HepG2 (cell line): Measurements from ENCODE around the gene CSNK1D. TPM values are rescaled to one million over a fixed set of nuclear protein-coding genes. Genes with fewer than 3 reads are reported as not detected.

Experiments
- CERS6 ChIP-seq: sonication (generic); formaldehyde crosslinking; IDR thresholded peaks from 2 replicates; pipeline ENCODE4 v1.5.0; 2020; ENCODE audit warnings: missing genetic modification reagents
- GRHL1 ChIP-seq: sonication (generic); formaldehyde crosslinking; conservative IDR thresholded peaks from 2 replicates; pipeline ENCODE4 v1.8.0; 2022; ENCODE audit warnings: missing genetic modification reagents
- HNRNPUL1 ChIP-seq: fragments of 200-400 bp; formaldehyde crosslinking; IDR thresholded peaks from 2 replicates; pipeline ENCODE4 v1.6.1; 2017; ENCODE audit warnings: low read depth, mild to moderate bottlenecking, low read length, moderate library complexity
- IRF2 ChIP-seq: IDR thresholded peaks from 2 replicates; pipeline ENCODE4 v1.6.1; 2018; ENCODE audit warnings: missing genetic modification reagents, missing compliant biosample characterization
- MAX ChIP-seq: IDR thresholded peaks from 2 replicates; pipeline ENCODE4 v1.6.1; 2012; ENCODE audit warnings: inconsistent platforms
- SKIL ChIP-seq: sonication (generic); formaldehyde crosslinking; IDR thresholded peaks from 2 replicates; pipeline ENCODE4 v1.8.0; 2022; ENCODE audit warnings: missing genetic modification reagents, mild to moderate bottlenecking, moderate library complexity, borderline replicate concordance
- THAP9 ChIP-seq: sonication (generic); formaldehyde crosslinking; IDR thresholded peaks from 2 replicates; pipeline ENCODE4; 2020; ENCODE audit warnings: missing genetic modification reagents, mild to moderate bottlenecking, borderline replicate concordance
- ZNF18 ChIP-seq: sonication (generic); formaldehyde crosslinking; IDR thresholded peaks from 2 replicates; pipeline ENCODE4 v1.8.0; 2022; ENCODE audit warnings: mild to moderate bottlenecking, missing genetic modification reagents; ENCODE audit not compliant: insufficient replicate concordance
- ZNF326 ChIP-seq: sonication (generic); formaldehyde crosslinking; IDR thresholded peaks from 2 replicates; pipeline ENCODE4 v1.4.0; 2020; ENCODE audit warnings: missing genetic modification reagents, borderline replicate concordance
- ZNF460 ChIP-seq: sonication (generic); formaldehyde crosslinking; IDR thresholded peaks from 2 replicates; pipeline ENCODE4 v1.5.1; 2020; ENCODE audit warnings: missing genetic modification reagents, mild to moderate bottlenecking, borderline replicate concordance
- ZNF567 ChIP-seq: sonication (generic); formaldehyde crosslinking; IDR thresholded peaks from 2 replicates; pipeline ENCODE4 v1.8.1; 2023; ENCODE audit warnings: mild to moderate bottlenecking, missing genetic modification reagents, borderline replicate concordance
- ZNF678 ChIP-seq: sonication (generic); formaldehyde crosslinking; IDR thresholded peaks from 2 replicates; pipeline ENCODE4 v1.4.0; 2020; ENCODE audit warnings: mild to moderate bottlenecking, missing genetic modification reagents
- ZSCAN22 ChIP-seq: sonication (generic); formaldehyde crosslinking; IDR thresholded peaks from 2 replicates; pipeline ENCODE4 v1.4.0; 2020; ENCODE audit warnings: mild to moderate bottlenecking, missing genetic modification reagents
- polyA plus RNA-seq, 8 experiments: library from polyadenylated mRNA; depleted of rRNA in 3 of 8; stranded (reverse) in 7 of 8; unstranded in 1 of 8; fragments of >200 nt; fragmentation: Illumina TruSeq in 4 of 8; extraction: Trizol in 4 of 8; gene quantifications; 2 replicates each; pipeline versions ENCODE4 v1.2.1 to v1.2.3, GENCODE V29; 2011 to 2016; ENCODE audit warnings: low read depth in 4 of 8, missing spikeins in 1 of 8, mixed read lengths in 1 of 8; ENCODE audit not compliant: insufficient read depth in 1 of 8
- total RNA-seq, 5 experiments: library from RNA; depleted of rRNA; stranded (reverse); fragments of >200 nt; fragmentation: Illumina TruSeq; extraction: Trizol; gene quantifications; 2 replicates each; pipeline ENCODE4 v1.2.3, GENCODE V29; 2016; ENCODE audit warnings: low read depth in 1 of 5

Gene CSNK1D
- total and polyA plus RNA-seq, 2 of the 13 experiments (the other 11 are each of a cell fraction or from before 2014, with no cell fraction given) = 31.5 to 128 TPM

GRCh38 chr17:82212331-82213250, 60.9 kb downstream of the CSNK1D start, which contains the start of gene CCDC57 (continued):
- TF ChIP-seq THAP9 = no peak
- no peak for TF ChIP-seq ZNF326 (CRISPR knock-in tag)
- peak; percentile 54 for TF ChIP-seq ZNF567 (CRISPR knock-in tag)
- peak; percentile 39; the same call in 1 of the 2 replicates for TF ChIP-seq ZNF460 (CRISPR knock-in tag)
- TF ChIP-seq ZNF678 (CRISPR knock-in tag) = peak; percentile 86; the same call in 1 of the 2 replicates
- no peak for TF ChIP-seq CERS6 (CRISPR knock-in tag)
- peak; percentile 79; the same call in 1 of the 2 replicates for TF ChIP-seq IRF2 (CRISPR knock-in tag)
- TF ChIP-seq SKIL (CRISPR knock-in tag) = no peak
- peak; percentile 85 for TF ChIP-seq MAX
- TF ChIP-seq HNRNPUL1 = no peak; the same call in 1 of the 2 replicates
- TF ChIP-seq ZSCAN22 (CRISPR knock-in tag) = 0 out of 2 replicates have a peak, but pooled peaks have one; percentile 66
- peak; percentile 54 for TF ChIP-seq ZNF18 (CRISPR knock-in tag)
- no peak for TF ChIP-seq GRHL1
